ENCODE results near the gene CEP104.

DNA sequence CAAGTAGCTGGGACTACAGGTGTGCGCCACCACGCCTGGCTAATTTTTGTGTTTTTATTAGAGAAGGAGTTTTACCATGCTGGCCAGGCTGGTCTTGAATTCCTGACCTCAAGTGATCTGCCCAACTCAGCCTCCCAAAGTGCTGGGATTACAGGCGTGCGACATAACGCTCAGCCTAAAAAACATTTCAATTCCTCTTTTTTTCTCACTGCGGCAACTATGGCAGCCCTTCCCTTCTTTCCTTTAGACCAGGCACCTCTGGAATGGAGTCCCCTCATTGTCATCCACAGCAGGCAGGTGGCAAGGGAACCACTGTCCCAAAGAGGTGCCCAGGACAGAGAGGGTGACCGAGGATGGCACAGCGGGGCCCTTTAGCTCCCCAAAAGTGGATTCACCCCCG is 14.1 kb downstream of the CEP104 start:
- no peak for TF ChIP-seq ZNF384 (IDR thresholded peaks at IDR 0.05)
- no peak for TF ChIP-seq SUZ12 (IDR thresholded peaks at IDR 0.05)
- no peak for TF ChIP-seq SP1 (IDR thresholded peaks at IDR 0.05)
